DND-41 (cell line): ENCODE data around the gene DOK4.

Experiments
- EZH2 ChIP-seq: IDR thresholded peaks from 3 replicates; pipeline ENCODE4 v1.6.1; 2012; ENCODE audit warnings: borderline replicate concordance, low read depth, mild to moderate bottlenecking, moderate library complexity, low read length, inconsistent platforms; ENCODE audit not compliant: severe bottlenecking
- TF ChIP-seq, protein P1 (sequence below): IDR thresholded peaks from 2 replicates; pipeline ENCODE4 v1.5.1; 2012; ENCODE audit warnings: borderline replicate concordance, low read length, moderate library complexity, mild to moderate bottlenecking; ENCODE audit not compliant: poor library complexity, severe bottlenecking; ENCODE audit errors: extremely low read depth

DNA sequence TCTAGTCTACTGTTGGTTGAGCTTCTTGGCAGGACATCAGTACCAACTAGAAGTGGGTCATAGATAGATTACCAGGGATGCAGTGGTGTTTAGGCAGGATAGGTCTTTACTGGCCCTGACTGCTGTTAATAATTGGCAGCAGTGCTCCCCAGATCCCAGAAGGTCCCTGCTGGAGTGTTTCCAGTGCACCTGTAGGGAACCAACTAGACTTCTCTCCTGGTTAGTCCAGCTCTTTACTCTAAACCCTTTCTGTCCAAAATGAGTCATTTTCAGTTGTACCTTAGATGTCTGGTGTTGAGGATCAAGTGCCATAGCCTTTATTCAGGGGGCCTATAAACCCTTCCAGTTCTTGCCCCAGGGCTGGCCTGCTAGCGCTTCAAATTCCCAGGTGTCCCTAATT, 15.1 kb downstream of the DOK4 start:
- TF ChIP-seq, protein P1, sequence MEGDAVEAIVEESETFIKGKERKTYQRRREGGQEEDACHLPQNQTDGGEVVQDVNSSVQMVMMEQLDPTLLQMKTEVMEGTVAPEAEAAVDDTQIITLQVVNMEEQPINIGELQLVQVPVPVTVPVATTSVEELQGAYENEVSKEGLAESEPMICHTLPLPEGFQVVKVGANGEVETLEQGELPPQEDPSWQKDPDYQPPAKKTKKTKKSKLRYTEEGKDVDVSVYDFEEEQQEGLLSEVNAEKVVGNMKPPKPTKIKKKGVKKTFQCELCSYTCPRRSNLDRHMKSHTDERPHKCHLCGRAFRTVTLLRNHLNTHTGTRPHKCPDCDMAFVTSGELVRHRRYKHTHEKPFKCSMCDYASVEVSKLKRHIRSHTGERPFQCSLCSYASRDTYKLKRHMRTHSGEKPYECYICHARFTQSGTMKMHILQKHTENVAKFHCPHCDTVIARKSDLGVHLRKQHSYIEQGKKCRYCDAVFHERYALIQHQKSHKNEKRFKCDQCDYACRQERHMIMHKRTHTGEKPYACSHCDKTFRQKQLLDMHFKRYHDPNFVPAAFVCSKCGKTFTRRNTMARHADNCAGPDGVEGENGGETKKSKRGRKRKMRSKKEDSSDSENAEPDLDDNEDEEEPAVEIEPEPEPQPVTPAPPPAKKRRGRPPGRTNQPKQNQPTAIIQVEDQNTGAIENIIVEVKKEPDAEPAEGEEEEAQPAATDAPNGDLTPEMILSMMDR = no peak
- no peak for TF ChIP-seq EZH2
